ENCODE results near the gene DFFB. TPM values are rescaled to one million over a fixed set of nuclear protein-coding genes. Genes with fewer than 3 reads are reported as not detected.
A peak's percentile ranks its signal among the peaks of the same experiment; 100 is the strongest.

The DFFB gene
- total and polyA plus RNA-seq, 2 donors (not counting 3 experiments of a cell fraction or from before 2014, with no cell fraction given), result 11.7 to 11.8 TPM

- Histone ChIP-seq H3K4me3 (replicated peaks in 1 of 3; ENCODE audit: insufficient read depth in 1 of 3, low read depth in 1 of 3, low read length in 3 of 3) (no peak overlapping the region), H3K9me3 (replicated peaks; ENCODE audit: control insufficient read depth, insufficient read depth, low read length) (no peaks in the 10 kb centered on the region), H4K20me1 (replicated peaks; ENCODE audit: control insufficient read depth, extremely low read depth, insufficient read depth, low read length) (no peaks in the 10 kb centered on the region), H3K9ac (replicated peaks; ENCODE audit: extremely low read depth, insufficient read depth, low read length) (no peak overlapping the region), H3K9me1 (replicated peaks; ENCODE audit: control insufficient read depth, extremely low read depth, insufficient read depth, low read length) (no peaks in the 10 kb centered on the region), H3K4me1 (ENCODE audit: control insufficient read depth, extremely low read depth, insufficient read depth, low read length) (peaks cover 12% of the 10 kb centered on the region), H2AFZ (ENCODE audit: low read depth, low read length) (no peak overlapping the region), H3K27ac (ENCODE audit: insufficient read depth, low read depth, low read length) (no peak overlapping the region), H3K36me3 (ENCODE audit: control insufficient read depth in 2 of 2, extremely low read depth in 1 of 2, insufficient read depth in 2 of 2, low read length in 2 of 2) (no peaks in the 10 kb centered on the region), H3K79me2 (ENCODE audit: control insufficient read depth, insufficient read depth, low read length) (peaks cover 24% of the 10 kb centered on the region), H3K27me3 (ENCODE audit: control insufficient read depth in 2 of 2, insufficient read depth in 2 of 2, low read length in 2 of 2) (no peaks in the 10 kb centered on the region), H3K4me2 (ENCODE audit: insufficient read depth, low read length) (no peak overlapping the region)
- CTCF ChIA-PET, result interaction anchor here (1.4 kb wide), 1 partner anchor 45 kb away, joined by 3 read pairs; no protein-coding TSS in a partner anchor
- intact Hi-C loops (cut with micrococcal nuclease), result loop anchor here (5.0 kb wide), 1 partner anchor 130 kb away; the partner anchor contains the start of gene SMIM1
- TF ChIP-seq EZH2 (IDR thresholded peaks at IDR 0.05; ENCODE audit: borderline replicate concordance, low read depth, low read length, severe bottlenecking) (no peak), JUN (IDR thresholded peaks at IDR 0.05; ENCODE audit: borderline replicate concordance, insufficient read depth, insufficient read length, low read depth) (no peak), MYC (IDR thresholded peaks at IDR 0.05; ENCODE audit: low read depth, low read length) (no peak), GATA2 (IDR thresholded peaks at IDR 0.05; ENCODE audit: insufficient read depth, insufficient read length, low read depth, low read length) (no peak), FOS (IDR thresholded peaks at IDR 0.05; ENCODE audit: borderline replicate concordance, insufficient read depth, low read length) (no peak)
- dilution Hi-C loops (cut with MboI; ENCODE audit: extremely low pct_ligation_motif_present, low sequenced_read_pairs), result no loop called here
- DNase-seq (ENCODE audit: low read depth, low spot score) (no peak), FAIRE-seq (peak; percentile 59)
- no TSS peak for BruUV-seq (replicated peaks)
- POLR2A ChIA-PET, result no interaction called here
Measured at GRCh38 chr1:3902571-3903091, 45.4 kb downstream of the DFFB start.

- no peak overlapping the region for H3K4me2 ChIP-seq (ENCODE audit: insufficient read depth, low read length)
- CTCF ChIA-PET, result interaction anchor here (1.4 kb wide), 1 partner anchor 45 kb away, joined by 3 read pairs; no protein-coding TSS in a partner anchor
- no peak overlapping the region for H2AFZ ChIP-seq (ENCODE audit: low read depth, low read length)
- FAIRE-seq (no peak), DNase-seq (ENCODE audit: low read depth, low spot score) (no peak)
- H3K4me1 ChIP-seq (ENCODE audit: control insufficient read depth, extremely low read depth, insufficient read depth, low read length), result peaks cover 11% of the 10 kb centered on the region
- H3K27ac ChIP-seq (ENCODE audit: insufficient read depth, low read depth, low read length), result no peak overlapping the region
- no peaks in the 10 kb centered on the region for H4K20me1 ChIP-seq (replicated peaks; ENCODE audit: control insufficient read depth, extremely low read depth, insufficient read depth, low read length)
- dilution Hi-C loops (cut with MboI; ENCODE audit: extremely low pct_ligation_motif_present, low sequenced_read_pairs) (no loop called here), intact Hi-C loops (cut with micrococcal nuclease) (loop anchor here (5.0 kb wide), 1 partner anchor 131 kb away; the partner anchor contains the start of gene SMIM1)
- no peaks in the 10 kb centered on the region for H3K9me3 ChIP-seq (replicated peaks; ENCODE audit: control insufficient read depth, insufficient read depth, low read length)
- no peak overlapping the region for H3K9ac ChIP-seq (replicated peaks; ENCODE audit: extremely low read depth, insufficient read depth, low read length)
- H3K36me3 ChIP-seq (ENCODE audit: control insufficient read depth in 2 of 2, extremely low read depth in 1 of 2, insufficient read depth in 2 of 2, low read length in 2 of 2), result no peaks in the 10 kb centered on the region
- H3K79me2 ChIP-seq (ENCODE audit: control insufficient read depth, insufficient read depth, low read length), result peaks cover 17% of the 10 kb centered on the region
- H3K9me1 ChIP-seq (replicated peaks; ENCODE audit: control insufficient read depth, extremely low read depth, insufficient read depth, low read length), result no peaks in the 10 kb centered on the region
- H3K4me3 ChIP-seq (replicated peaks in 1 of 3; ENCODE audit: insufficient read depth in 1 of 3, low read depth in 1 of 3, low read length in 3 of 3), result no peak overlapping the region
- no TSS peak for BruUV-seq (replicated peaks)
- POLR2A ChIA-PET, result no interaction called here
- H3K27me3 ChIP-seq (ENCODE audit: control insufficient read depth in 2 of 2, insufficient read depth in 2 of 2, low read length in 2 of 2), result no peaks in the 10 kb centered on the region
- TF ChIP-seq MAX (IDR thresholded peaks at IDR 0.05; ENCODE audit: insufficient read depth, insufficient read length) (no peak), MYC (IDR thresholded peaks at IDR 0.05; ENCODE audit: low read depth, low read length) (no peak), POLR2A (IDR thresholded peaks at IDR 0.05; ENCODE audit: low read depth, low read length) (no peak), JUN (IDR thresholded peaks at IDR 0.05; ENCODE audit: borderline replicate concordance, insufficient read depth, insufficient read length, low read depth) (no peak)
Measured at GRCh38 chr1:3903141-3904005, 46.1 kb downstream of the DFFB start.
